ENCODE results near the gene DYNLT3. TPM values are rescaled to one million over a fixed set of nuclear protein-coding genes. Genes with fewer than 3 reads are reported as not detected.

Gene DYNLT3
- total RNA-seq, 1 experiment from 2014 or later, result 17.4 TPM

- BruUV-seq (replicated peaks), result no TSS peak
- H3K36me3 ChIP-seq (ENCODE audit: control insufficient read depth, insufficient read depth, low read length), result no peaks in the 10 kb centered on the region
- no peaks in the 10 kb centered on the region for H3K4me1 ChIP-seq (ENCODE audit: control insufficient read depth, insufficient read depth, low read length)
- in situ Hi-C loops (cut with HindIII; ENCODE audit: low pct_unique_long_range_greater_than_20kb, low sequenced_read_pairs) (no loop called here), intact Hi-C loops (cut with micrococcal nuclease; ENCODE audit: unreplicated experiment) (no loop called here)
- no peak overlapping the region for H3K27ac ChIP-seq (ENCODE audit: low read length)
- H3K9me3 ChIP-seq (ENCODE audit: control insufficient read depth, insufficient read depth, low read depth, low read length), result no peaks in the 10 kb centered on the region
- no peak for TF ChIP-seq POLR2AphosphoS5 (IDR thresholded peaks at IDR 0.05; ENCODE audit: low read depth, low read length)
- DNase-seq (ENCODE audit: low read depth, low spot score) (no peak), ATAC-seq (no peak)
- ChIA-PET CTCF (no interaction called here), POLR2A (no interaction called here)
- H3K4me3 ChIP-seq (ENCODE audit: low read depth in 2 of 2, low read length in 2 of 2), result no peak overlapping the region
- H3K27me3 ChIP-seq (ENCODE audit: control insufficient read depth, insufficient read depth, low read length), result no peaks in the 10 kb centered on the region
Observed at GRCh38 chrX:37809970-37810369, 37.4 kb downstream of the DYNLT3 start.

GRCh38 chrX:37803057-37803456 lies 44.3 kb downstream of the DYNLT3 start:
- ChIA-PET CTCF (no interaction called here), POLR2A (no interaction called here)
- Histone ChIP-seq H3K9me3 (ENCODE audit: control insufficient read depth, insufficient read depth, low read depth, low read length) (no peaks in the 10 kb centered on the region), H3K27ac (ENCODE audit: low read length) (no peak overlapping the region), H3K36me3 (ENCODE audit: control insufficient read depth, insufficient read depth, low read length) (no peaks in the 10 kb centered on the region), H3K27me3 (ENCODE audit: control insufficient read depth, insufficient read depth, low read length) (no peaks in the 10 kb centered on the region), H3K4me3 (ENCODE audit: low read depth in 2 of 2, low read length in 2 of 2) (no peak overlapping the region), H3K4me1 (ENCODE audit: control insufficient read depth, insufficient read depth, low read length) (no peaks in the 10 kb centered on the region)
- intact Hi-C loops (cut with micrococcal nuclease; ENCODE audit: unreplicated experiment), result no loop called here
- no peak for ATAC-seq
- BruUV-seq (replicated peaks), result no TSS peak
- DNase-seq (ENCODE audit: low read depth, low spot score), result no peak
- in situ Hi-C loops (cut with HindIII; ENCODE audit: low pct_unique_long_range_greater_than_20kb, low sequenced_read_pairs), result no loop called here
- no peak for TF ChIP-seq SIN3A (IDR thresholded peaks at IDR 0.05; ENCODE audit: borderline replicate concordance, insufficient read depth, low read depth, low read length)
- TF ChIP-seq POLR2AphosphoS5 (IDR thresholded peaks at IDR 0.05; ENCODE audit: low read depth, low read length), result no peak
- no peak for TF ChIP-seq REST (IDR thresholded peaks at IDR 0.05; ENCODE audit: insufficient read depth in 1 of 2, low read depth in 2 of 2, low read length in 1 of 2)
- TF ChIP-seq TCF7L2 (IDR thresholded peaks at IDR 0.05; ENCODE audit: low read depth, low read length), result no peak
- TF ChIP-seq CTCF (IDR thresholded peaks at IDR 0.05), result no peak

DNA sequence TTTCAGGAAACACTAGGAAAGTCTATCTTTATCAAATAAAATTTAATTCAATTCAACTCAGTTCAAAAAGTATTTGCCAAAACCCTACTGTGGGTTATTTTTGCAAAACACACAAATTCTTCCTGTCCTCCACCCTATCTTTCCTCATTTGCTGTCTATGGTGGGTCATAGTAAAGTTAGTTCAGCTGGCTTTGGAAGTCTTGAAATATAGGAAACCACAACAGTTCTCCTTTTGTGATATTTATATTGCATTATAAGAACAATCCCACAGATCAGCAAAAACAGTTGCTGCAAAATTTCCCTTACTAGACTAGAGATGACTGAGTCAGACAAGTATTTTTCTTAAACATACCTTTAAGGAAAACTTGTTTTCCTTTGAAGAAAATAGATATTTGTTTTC lies 45.3 kb downstream of the DYNLT3 start:
- Histone ChIP-seq H3K9me3 (ENCODE audit: control insufficient read depth, insufficient read depth, low read depth, low read length) (no peaks in the 10 kb centered on the region), H3K27me3 (ENCODE audit: control insufficient read depth, insufficient read depth, low read length) (no peaks in the 10 kb centered on the region), H3K4me1 (ENCODE audit: control insufficient read depth, insufficient read depth, low read length) (no peaks in the 10 kb centered on the region), H3K27ac (ENCODE audit: low read length) (no peak overlapping the region), H3K36me3 (ENCODE audit: control insufficient read depth, insufficient read depth, low read length) (no peaks in the 10 kb centered on the region), H3K4me3 (ENCODE audit: low read depth in 2 of 2, low read length in 2 of 2) (no peak overlapping the region)
- DNase-seq (ENCODE audit: low read depth, low spot score) (no peak), ATAC-seq (no peak)
- intact Hi-C loops (cut with micrococcal nuclease; ENCODE audit: unreplicated experiment), result no loop called here
- ChIA-PET CTCF (no interaction called here), POLR2A (no interaction called here)
- BruUV-seq (replicated peaks), result no TSS peak
- TF ChIP-seq CTCF (IDR thresholded peaks at IDR 0.05), result no peak
- TF ChIP-seq POLR2AphosphoS5 (IDR thresholded peaks at IDR 0.05; ENCODE audit: low read depth, low read length), result no peak
- no peak for TF ChIP-seq SIN3A (IDR thresholded peaks at IDR 0.05; ENCODE audit: borderline replicate concordance, insufficient read depth, low read depth, low read length)
- TF ChIP-seq TCF7L2 (IDR thresholded peaks at IDR 0.05; ENCODE audit: low read depth, low read length), result no peak
- TF ChIP-seq REST (IDR thresholded peaks at IDR 0.05; ENCODE audit: insufficient read depth in 1 of 2, low read depth in 2 of 2, low read length in 1 of 2), result no peak
- in situ Hi-C loops (cut with HindIII; ENCODE audit: low pct_unique_long_range_greater_than_20kb, low sequenced_read_pairs), result no loop called here

Measured in Panc1 (cell line).